Urothelium cell line (cell line): ENCODE measurements around the gene ALDH1L1.

Experiments used
- DNase-seq: peaks from one replicate; pipeline ENCODE4 v3.0.0; 2011; ENCODE audit warnings: low spot score, mixed read lengths
- FAIRE-seq: peaks from 2 replicates; lab custom pipeline; 2011; peaks lifted over from hg19 to GRCh38; lab: Jason Lieb, UNC

ALDH1L1 gene

DNA sequence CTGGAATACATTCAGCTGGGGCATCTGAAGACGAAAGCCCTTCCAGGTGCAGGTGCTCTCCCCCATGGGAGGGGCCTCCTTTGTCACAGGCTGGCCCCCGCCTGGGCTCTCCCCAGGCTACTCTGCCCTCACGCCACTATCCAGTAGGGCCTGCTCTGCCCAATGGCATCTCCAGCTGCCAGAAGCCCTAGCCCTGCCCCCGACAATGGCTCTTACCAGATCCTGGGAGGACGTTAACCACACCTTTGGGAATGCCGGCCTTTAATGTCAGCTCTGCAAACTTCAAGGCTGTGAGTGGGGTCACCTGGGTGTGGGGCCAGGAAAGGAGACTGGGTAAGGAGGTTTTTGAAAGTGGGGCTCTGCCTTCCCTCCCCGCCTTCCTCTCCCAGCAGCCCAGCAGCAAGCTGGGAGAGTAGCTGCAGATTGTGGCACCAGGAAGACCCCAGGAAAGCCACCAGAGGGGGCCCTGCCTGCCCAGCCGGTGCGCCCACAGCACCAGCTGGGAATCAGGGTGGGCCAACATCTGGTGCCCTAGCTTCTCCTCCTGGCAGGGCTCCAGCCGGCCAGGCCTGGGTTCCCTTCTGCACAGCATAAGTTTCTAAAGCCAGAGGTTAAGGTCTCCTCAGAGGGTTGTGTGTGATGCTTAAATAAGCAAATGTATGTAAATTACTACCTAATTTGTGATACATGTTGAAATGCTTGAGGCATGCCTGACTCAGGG, 56.1 kb downstream of the ALDH1L1 start:
- no peak for DNase-seq

DNA sequence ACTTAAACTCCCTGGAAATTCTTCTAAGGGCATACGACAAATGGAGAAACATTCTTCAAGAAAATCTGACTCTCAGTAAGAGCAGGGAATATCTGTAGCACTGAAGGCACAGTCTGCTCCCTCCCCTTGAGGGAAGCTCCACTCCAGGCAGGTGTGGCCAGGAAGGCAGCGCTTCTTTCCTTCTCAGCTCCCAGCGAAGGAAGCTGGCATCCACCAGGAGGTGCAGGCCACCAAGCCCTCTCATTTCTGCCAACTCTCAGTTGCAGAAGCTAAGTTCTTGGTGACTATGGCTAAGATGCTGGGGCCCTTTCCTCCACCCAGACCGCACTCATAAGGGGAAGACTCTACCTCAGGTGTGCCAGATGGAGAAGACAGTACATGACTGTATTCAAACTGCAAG, 58.8 kb downstream of the ALDH1L1 start:
- no peak for DNase-seq
- FAIRE-seq, result peak; percentile 37

More for the DNA sequence above, 56.1 kb downstream of the ALDH1L1 start:
- no peak for FAIRE-seq

DNA sequence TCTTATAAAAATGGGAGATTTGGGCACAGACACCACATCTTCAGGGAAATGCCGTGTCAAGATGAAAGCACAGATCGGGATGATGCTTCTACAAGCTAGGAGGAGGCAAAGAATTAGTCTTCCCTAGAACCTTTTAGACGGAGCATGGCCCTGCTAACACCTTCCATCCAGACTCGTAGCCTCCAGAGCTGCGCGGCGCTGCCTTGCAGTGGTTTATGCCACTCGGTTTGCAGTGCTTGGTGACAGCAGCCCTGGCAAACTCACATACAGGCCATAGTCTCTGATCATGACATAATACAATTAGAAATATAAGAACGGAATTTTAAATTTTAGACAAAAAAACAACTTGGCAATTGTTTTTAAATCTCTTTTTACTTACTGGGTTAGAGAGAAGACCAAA, 59.3 kb downstream of the ALDH1L1 start:
- DNase-seq (no peak), FAIRE-seq (no peak)

DNA sequence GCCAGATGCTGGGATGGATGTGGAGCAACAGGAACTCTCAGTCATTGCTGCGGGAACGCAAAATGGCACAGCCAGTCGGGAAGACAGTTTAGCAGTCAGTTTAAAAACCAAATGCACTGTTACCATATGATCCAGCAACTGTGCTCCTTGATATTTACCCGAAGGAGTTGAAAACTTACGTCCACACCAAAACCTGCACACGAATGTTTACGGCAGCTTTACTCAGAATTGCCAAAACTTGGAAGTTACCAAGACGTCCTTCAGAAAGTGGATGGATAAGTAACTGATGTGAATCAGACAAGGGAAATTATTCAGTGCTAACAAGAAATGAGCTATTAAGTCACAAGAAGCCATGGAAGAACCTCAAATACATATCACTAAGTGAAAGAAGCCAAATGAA, 60.4 kb downstream of the ALDH1L1 start:
- FAIRE-seq, result no peak
- DNase-seq, result no peak

DNA sequence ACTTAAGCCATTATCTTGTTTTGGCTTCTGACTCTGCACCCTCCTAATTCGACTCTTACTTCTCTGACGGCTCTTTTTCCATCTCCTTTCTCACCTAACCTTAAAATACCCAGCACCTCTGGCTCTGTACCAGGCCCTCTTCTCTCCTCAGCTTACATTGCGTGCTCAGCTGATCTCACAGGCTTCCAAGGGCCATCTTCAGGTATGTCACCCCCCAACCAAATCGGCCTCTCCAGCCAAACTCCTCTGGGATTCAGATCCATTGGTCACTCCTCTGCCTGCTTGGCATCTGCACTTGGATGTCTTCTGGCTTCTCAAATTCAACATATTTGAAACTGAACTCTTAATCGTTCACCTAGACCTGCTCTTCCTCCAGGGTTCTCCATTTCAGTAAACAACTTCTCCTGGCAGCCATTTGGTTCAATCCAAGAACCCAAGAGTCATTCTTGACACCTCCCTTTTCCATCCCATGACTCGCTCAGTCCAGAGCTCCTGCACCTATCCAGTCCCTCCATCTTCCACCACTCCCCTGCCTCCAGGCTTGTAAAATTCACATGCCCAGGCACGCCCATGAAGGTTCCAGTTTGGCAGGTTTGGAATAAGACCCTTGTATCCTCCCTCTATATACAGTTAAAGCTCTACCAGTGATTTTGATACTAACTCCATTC, 61.2 kb downstream of the ALDH1L1 start:
- DNase-seq (no peak), FAIRE-seq (no peak)

DNA sequence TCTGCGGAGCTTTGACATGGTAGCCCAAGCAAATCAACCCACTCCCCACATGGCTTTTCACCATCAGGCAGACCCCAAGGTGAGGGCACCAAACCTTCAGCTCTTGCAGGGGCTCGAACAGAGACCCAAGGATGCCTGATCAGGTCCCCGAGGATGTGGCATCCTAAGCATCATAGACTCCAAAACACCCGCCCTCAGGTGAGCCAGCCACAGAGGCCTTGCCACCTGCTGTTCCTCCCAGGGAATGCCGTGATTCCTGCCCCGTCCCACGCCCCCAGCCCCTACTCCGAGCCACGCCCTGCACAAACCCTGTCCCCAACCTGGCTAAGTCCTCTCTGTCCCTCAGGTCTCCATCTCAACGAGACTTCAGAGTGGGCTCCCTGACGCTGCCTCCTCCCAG, 61.8 kb downstream of the ALDH1L1 start:
- DNase-seq (no peak), FAIRE-seq (no peak)

DNA sequence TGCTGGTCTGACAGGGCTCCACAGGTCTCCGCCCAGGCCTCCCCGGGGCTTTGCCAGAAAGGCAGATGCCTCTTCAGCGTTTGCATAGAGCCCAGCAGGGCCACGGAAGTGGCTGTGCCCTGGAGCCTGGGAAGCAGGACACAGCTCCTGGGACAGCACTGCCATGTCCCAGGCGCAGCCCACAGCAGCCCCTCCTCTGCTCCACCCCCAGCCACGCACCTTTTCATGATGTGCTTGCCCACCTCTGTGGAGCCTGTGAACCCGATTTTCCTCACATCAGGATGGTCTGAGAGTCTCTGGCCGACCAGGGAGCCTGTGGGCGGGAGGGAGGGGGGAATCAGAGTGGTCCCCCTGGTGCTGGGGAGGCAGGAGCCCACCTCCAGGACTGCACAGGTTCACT, 62.6 kb downstream of the ALDH1L1 start:
- no peak for FAIRE-seq
- DNase-seq, result no peak

DNA sequence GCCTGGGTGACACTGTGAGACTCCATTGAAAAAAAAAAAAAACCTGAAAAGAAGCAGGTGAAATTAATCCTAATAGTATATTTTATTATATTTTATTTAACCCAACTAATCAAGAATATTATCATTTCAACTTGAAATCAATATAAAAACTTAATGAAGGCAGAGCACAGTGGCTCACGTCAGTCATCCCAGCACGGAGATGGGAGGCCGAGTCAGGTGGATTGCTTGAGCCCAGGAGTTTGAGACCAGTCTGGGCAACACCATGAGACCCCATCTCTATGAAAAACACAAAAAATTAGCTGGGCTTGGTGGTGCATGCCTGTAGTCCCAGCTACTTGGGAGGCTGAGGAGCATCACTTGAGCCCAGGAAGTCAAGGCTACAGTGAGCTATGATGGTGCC, 63.2 kb downstream of the ALDH1L1 start:
- FAIRE-seq (no peak), DNase-seq (no peak)

DNA sequence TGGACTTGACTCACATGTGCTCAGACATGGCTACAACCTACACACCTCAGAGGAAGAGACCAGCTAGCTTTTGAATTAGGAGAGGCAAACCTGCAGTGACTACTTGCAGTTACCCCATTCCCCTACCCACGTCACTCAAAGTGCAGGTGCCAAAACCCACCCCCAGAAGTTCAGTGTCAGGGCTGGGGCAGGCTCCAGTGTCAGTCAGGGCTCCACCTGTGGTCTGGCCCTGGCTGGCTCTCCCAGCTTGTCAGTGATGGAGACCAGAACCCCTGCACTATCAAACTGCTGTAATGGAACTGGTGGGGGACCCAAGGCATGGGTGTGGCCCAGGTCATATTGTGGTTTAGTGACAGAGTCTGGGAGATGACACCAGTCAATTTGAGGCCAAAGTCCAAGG, 63.9 kb downstream of the ALDH1L1 start:
- FAIRE-seq, result no peak
- no peak for DNase-seq

DNA sequence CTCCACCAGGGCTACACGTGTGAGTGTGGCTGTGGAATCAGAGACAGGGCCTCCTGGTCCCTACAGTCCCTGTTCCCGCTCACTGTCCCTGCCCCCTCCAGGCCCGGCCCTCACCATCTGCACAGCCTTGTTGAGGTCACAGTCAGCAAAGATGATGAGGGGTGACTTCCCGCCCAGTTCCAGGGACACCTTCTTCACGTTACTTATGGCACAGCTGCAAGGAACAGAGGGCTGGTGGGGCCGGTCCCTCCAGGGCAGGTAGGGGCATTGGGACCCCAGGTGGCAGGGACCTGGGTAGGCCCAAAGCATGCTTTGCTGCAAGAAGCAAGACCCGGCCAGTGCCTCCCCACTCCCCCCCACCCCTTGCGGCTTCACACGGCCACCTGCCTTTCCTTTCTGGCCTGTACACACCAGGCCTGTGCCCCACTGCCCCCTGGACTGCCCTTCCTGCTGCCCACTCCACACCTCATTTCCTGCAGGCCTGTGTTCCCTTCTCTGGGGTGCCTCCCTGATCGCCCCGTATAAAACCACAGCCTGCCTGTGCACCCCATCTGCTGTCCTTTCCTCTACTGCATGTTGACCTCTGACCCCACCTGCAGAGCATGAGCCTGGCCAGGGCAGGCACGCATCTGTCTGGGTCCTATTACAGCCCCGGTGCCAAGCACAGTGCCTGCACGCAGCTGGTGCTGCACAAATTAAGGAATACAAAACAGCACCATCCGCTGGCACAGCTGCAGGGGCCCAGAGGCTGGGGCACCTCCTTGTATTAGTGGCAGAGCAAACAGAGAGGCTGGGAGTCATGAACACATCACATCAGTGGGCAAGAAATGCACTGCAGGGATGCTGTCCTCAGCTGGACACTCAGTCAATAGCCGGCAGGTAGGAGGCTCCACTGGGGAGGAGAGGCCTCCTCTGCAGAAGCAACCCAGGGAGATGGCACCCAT, 65.7 kb downstream of the ALDH1L1 start:
- DNase-seq (no peak), FAIRE-seq (peak; percentile 53)

DNA sequence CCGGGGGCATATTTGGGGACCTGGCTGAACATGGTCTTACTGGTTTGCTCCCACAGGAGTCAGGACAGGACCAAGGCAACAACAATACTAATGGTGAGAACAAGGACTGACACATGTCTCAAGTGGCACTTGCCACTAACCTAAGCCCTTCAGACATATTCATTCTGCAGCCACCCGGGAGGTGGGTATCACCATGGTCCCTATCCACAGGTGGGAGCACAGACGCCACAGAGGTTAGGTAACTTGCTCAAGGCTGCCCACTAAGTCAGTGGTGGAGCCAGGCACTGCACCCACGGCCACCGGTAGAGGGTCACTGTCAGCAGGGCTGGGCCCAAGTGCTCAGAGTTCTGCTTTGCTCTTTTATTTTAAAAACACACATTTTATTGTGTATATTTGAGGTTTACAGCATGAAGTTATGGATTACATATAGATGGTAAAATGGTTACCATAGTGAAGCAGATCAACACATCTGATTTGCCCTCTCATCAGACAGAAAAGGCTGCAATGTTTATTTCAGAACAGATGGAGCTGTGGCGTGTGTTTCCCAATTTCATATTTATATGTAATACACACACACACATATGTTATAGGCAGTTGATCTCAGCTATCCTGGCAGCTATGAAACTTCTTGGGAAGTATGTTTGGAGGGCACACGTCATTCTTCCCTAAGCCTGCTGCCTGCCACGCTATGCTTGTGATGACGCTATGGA, 66.5 kb downstream of the ALDH1L1 start:
- FAIRE-seq (no peak), DNase-seq (peak; percentile 44)

DNA sequence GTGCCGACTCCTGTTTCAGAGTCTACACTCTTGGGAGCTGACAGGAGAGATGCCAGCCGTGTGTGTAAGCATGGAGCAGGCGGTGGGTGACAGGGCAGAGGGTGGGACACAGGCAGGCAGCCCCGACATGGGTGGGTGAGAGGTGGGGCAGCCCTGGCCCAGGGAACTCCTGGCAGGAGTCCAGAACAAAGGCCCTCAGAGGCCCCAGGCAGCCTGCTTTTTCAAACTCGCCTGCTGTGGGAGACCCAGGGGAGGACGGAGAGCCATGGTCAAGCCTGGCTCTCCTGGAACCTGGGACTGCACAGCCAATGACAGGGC, 67.2 kb downstream of the ALDH1L1 start:
- DNase-seq (no peak), FAIRE-seq (no peak)

DNA sequence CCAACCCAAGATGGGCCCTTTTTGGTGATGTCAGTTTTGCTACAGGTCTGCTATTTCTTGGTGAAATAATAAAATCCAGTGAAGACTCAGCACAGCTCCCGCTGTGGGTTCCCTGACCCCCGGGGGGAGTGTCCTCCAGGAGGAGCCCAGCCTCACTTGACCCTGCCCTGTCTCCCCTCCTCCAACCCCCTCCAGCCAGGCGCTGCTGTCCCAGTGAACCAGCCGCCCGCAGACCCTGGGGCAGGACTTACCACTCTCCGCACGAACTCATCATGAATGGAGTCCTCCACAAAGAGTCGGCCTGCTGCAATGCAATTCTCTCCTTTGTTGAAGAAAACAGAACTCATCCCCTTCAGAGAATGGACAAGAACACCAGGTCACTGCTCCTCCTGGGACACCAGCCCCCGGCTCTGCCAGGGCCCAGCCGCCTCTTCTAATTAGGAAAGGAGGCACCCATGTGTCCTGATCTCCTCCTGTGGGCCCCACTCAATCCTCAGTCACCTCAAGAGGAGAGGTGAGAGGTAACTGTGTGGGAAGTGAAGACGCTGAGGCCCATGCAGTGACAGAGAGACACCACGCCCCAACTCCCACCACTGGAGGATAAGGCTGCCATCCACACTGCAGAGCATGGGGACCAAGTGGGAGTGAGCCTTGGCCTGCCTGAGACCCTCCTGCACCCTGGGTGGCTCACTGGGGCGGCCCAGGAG, 67.7 kb downstream of the ALDH1L1 start:
- DNase-seq, result no peak
- FAIRE-seq, result no peak

DNA sequence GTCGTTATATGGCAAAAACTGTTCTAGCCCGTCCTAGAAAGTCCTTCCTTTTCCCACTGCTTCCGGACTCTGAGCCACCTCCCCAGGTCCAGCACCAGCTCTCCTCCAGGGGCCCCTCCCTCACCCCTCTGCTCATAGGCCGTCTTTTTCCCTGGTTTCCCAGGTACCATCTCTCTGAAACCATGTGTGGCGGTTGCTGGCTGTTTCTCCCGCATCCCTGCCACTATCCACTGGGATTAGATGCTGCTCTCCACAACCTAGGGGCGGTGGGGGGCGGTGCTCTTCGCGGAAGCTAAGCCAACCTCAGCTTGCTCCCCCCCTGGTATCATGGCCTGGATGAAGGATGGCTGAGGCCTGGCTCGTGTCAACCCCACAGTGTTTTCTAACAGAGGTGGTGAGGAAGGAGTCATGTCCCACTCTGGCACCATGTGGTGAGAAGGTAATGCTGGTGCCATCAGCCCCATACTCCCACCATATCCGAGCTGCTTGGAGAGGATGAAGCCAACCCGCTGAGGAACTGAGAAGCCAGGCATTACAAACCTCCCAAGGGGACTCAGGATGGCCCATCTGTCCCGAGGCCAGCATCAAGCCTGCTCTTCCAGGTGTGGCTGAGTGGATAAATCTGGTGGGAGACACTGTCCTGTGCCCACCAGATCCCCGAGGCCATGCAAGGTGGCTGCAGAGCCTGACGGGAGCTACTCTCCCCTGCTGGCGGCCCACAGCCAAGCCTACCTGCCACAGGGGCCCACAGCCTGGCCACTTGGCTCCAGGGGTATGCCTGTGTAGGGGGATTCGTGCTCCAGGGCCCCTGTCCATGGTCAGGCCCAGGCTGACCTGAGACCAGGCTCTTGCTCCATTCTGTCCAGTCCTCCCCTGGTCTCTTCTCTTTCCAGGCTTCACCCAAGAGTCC, 68.6 kb downstream of the ALDH1L1 start:
- peak; percentile 9 for FAIRE-seq
- DNase-seq, result no peak

DNA sequence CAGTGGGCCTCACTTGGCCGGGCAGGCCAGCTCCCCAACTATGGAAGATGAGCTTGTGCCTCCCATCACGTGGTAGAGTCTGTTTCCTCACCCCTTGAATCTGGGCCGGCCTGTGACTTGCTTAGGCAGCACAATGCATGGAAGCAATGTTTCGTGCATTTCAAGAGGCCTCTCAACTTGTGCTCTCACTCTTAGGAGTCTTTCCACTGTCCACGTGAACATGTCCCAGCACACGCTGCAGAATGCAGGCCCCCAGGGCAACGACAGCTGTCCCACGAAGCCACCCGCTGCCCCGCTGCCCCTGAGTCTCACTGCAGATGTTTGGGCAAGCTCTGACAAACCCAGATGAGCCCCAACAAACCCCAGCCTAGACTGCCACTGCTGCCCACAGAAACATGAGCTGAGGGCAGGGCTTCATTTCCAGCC, 69.2 kb downstream of the ALDH1L1 start:
- FAIRE-seq (no peak), DNase-seq (no peak)

DNA sequence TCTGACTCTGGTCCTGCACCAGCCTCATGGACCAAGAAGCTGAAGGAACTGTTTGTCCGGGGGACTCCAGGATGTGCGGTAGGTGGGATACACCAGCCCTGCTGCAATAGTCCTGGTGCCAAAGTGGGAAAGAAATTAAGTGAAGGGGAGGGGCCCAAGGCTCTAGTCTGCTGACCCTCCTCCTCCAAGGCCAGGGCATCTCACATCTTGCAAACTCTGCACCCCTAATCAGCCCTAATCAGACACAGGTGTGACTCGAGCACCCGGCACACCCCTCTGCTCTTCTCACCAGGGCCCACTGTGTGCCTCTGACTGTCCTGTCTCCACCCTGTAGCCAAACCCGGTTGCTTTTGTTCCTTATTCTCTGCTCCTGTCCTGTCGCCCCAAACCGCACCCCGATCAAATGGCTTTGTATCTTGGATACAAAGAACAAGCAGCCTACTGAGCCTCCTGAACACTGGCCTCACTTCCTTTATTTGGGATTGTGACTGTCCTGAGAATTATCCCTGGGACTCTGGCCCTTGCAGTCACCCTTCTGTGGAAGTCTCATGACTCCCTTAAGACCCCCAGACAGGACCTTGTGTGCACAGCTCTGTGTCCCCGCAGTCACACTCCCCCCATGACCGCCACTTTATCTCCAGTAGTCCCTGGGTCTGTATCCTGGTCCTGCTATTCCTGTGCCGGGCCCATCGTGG, 69.8 kb downstream of the ALDH1L1 start:
- no peak for DNase-seq
- FAIRE-seq, result no peak

DNA sequence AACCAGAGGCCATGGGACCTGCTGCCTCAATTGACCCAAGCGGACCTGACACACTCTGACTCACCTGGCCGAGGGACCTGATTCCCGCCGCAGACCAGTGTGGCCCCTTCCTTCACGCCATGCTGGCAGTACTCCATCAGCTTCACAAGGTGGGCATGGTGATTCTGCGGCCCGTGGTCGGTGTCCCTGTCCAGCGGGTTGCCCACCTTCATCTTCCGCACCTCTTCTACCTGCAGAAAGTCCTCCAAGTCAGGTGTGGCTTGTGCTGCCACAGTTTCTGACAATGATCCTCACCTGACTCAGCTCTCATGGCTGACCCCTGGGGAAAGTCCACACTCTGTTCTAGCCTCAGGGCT, 70.5 kb downstream of the ALDH1L1 start:
- no peak for DNase-seq
- no peak for FAIRE-seq

DNA sequence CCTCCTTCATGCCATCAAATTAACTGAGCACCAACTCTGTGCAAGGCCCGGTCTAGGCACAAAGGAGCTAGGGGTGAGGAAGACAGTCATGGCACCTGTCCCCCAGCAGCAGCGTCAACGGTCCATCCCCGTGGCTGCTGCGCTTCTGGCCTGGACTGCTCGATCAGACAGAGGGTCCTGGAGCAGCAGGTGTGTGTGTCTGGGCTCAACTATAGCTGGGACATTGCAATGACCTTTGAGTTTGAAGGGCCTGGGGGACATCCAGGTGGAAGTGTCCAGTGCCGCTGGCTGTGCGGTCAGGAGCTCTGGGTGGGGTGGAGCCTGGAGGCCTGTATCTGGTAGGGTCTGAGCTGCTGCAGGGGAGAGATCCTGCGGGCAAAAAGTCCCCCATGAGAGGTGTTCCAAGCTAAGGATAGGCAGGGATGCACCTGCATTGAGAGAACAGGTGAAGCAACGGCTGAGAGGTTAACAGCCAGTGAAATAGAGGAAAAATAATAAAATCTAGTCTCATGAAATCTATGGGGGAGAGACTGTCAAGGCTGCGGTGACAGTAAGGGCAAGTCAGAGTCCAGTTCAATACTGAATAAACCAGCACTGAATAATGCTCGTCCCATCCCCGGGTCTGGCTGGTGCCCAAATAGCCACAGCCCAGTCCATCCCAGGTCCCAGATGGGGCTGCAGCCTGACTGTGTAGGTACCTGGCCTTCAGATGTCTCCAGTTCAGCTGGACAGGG, 71.1 kb downstream of the ALDH1L1 start:
- peak; percentile 30 for FAIRE-seq
- DNase-seq, result no peak
